ENCODE results near the gene MAN1C1.

Gene MAN1C1

GRCh38 chr1:25677193-25677773 is 60.7 kb downstream of the MAN1C1 start:
- DNase-seq (ENCODE audit: low read depth, low spot score): no peak

GRCh38 chr1:25679171-25679570 is 62.6 kb downstream of the MAN1C1 start:
- no peak for DNase-seq (ENCODE audit: low read depth, low spot score)

- no peak for DNase-seq (ENCODE audit: low read depth, low spot score)
These were observed 64.1 kb downstream of the MAN1C1 start for GRCh38 chr1:25680701-25681100.

GRCh38 chr1:25682059-25682601 is 65.5 kb downstream of the MAN1C1 start:
- DNase-seq (ENCODE audit: low read depth, low spot score): no peak

- DNase-seq (ENCODE audit: low read depth, low spot score): no peak
These were observed 66.6 kb downstream of the MAN1C1 start for GRCh38 chr1:25683177-25683576.

GRCh38 chr1:25683731-25684130 is 67.1 kb downstream of the MAN1C1 start:
- no peak for DNase-seq (ENCODE audit: low read depth, low spot score)

GRCh38 chr1:25684216-25684965 is 67.8 kb downstream of the MAN1C1 start:
- no peak for DNase-seq (ENCODE audit: low read depth, low spot score)

- DNase-seq (ENCODE audit: low read depth, low spot score): no peak
These were observed 68.7 kb downstream of the MAN1C1 start for GRCh38 chr1:25685211-25685750.

- DNase-seq (ENCODE audit: low read depth, low spot score): no peak
These were observed 69.5 kb downstream of the MAN1C1 start for GRCh38 chr1:25685938-25686665.

- DNase-seq (ENCODE audit: low read depth, low spot score): no peak
These were observed 70.8 kb downstream of the MAN1C1 start for GRCh38 chr1:25687221-25688017.

- no peak for DNase-seq (ENCODE audit: low read depth, low spot score)
These were observed 72.0 kb downstream of the MAN1C1 start for GRCh38 chr1:25688390-25689119.

- no peak for DNase-seq (ENCODE audit: low read depth, low spot score)
These were observed 73.2 kb downstream of the MAN1C1 start for GRCh38 chr1:25689686-25690381.

GRCh38 chr1:25690396-25690956 is 73.9 kb downstream of the MAN1C1 start:
- DNase-seq (ENCODE audit: low read depth, low spot score): no peak

- DNase-seq (ENCODE audit: low read depth, low spot score): no peak
These were observed 74.6 kb downstream of the MAN1C1 start for GRCh38 chr1:25691211-25691610.

- no peak for DNase-seq (ENCODE audit: low read depth, low spot score)
These were observed 76.0 kb downstream of the MAN1C1 start for GRCh38 chr1:25692560-25692959.

- no peak for DNase-seq (ENCODE audit: low read depth, low spot score)
These were observed 77.8 kb downstream of the MAN1C1 start for GRCh38 chr1:25694167-25695007.

- DNase-seq (ENCODE audit: low read depth, low spot score): peak; percentile 90
These were observed 78.6 kb downstream of the MAN1C1 start for GRCh38 chr1:25695090-25695770.

GRCh38 chr1:25695771-25696311 is 79.2 kb downstream of the MAN1C1 start:
- DNase-seq (ENCODE audit: low read depth, low spot score): peak; percentile 78

Data from smooth muscle cell of the brain vasculature (primary cell).